NCI-H1092 (cell line): ENCODE data around the gene RRP8.
A peak's percentile ranks its signal among the peaks of the same experiment; 100 is the strongest.

ENCODE experiments used
- DNase-seq: peaks from one replicate; lab custom pipeline; 2025; lab: John Stamatoyannopoulos, UW

The RRP8 gene

GRCh38 chr11:6617315-6617781, 13.9 kb upstream of the RRP8 start:
- DNase-seq, result no peak

- no peak for DNase-seq
These were observed 13.3 kb upstream of the RRP8 start for GRCh38 chr11:6616596-6617250.

GRCh38 chr11:6615882-6616585, 12.6 kb upstream of the RRP8 start:
- no peak for DNase-seq

GRCh38 chr11:6615046-6615445, 11.6 kb upstream of the RRP8 start:
- no peak for DNase-seq

- DNase-seq, result no peak
These were observed 11.0 kb upstream of the RRP8 start for GRCh38 chr11:6614446-6614845.

- DNase-seq, result no peak
These were observed 10.1 kb upstream of the RRP8 start for GRCh38 chr11:6613496-6613895.

- peak; percentile 93 for DNase-seq
These were observed 9.0 kb upstream of the RRP8 start, which contains the start of gene TAF10 for GRCh38 chr11:6612213-6613041. Gene TAF10 (minus strand): TSS chr11:6612216. CDS start chr11:6612189, 27 bp downstream.

GRCh38 chr11:6611963-6612212, 8.5 kb upstream of the RRP8 start:
- DNase-seq, result no peak

- DNase-seq, result no peak
These were observed 7.9 kb upstream of the RRP8 start for GRCh38 chr11:6611092-6611962.

GRCh38 chr11:6610591-6610990, 7.2 kb upstream of the RRP8 start:
- no peak for DNase-seq

GRCh38 chr11:6609502-6610015, 6.1 kb upstream of the RRP8 start:
- no peak for DNase-seq

GRCh38 chr11:6608726-6609501, 5.5 kb upstream of the RRP8 start:
- no peak for DNase-seq

GRCh38 chr11:6608011-6608410, 4.6 kb upstream of the RRP8 start:
- DNase-seq, result no peak

- DNase-seq, result no peak
These were observed 3.9 kb upstream of the RRP8 start for GRCh38 chr11:6607190-6607795.

GRCh38 chr11:6606471-6607189, 3.2 kb upstream of the RRP8 start:
- DNase-seq, result no peak

- DNase-seq, result no peak
These were observed 1.4 kb upstream of the RRP8 start for GRCh38 chr11:6604790-6605189.

- DNase-seq, result no peak
These were observed 738 bp upstream of the RRP8 start for GRCh38 chr11:6604081-6604626.

- no peak for DNase-seq
These were observed 1.1 kb downstream of the RRP8 start for GRCh38 chr11:6602096-6602940.

- DNase-seq, result no peak
These were observed 2.4 kb downstream of the RRP8 start for GRCh38 chr11:6601041-6601461.
